H1 (cell line): ENCODE measurements around the gene FRY.

Experiments used
- CHD1 ChIP-seq: IDR thresholded peaks from 2 replicates; pipeline ENCODE4 v1.6.1; 2012; ENCODE audit warnings: low read depth, low read length, improper control_type of control experiment
- EGR1 ChIP-seq: IDR thresholded peaks from 2 replicates; pipeline ENCODE4 v1.6.1; 2011; ENCODE audit warnings: low read depth, low read length, borderline replicate concordance
- EP300 ChIP-seq, 2 experiments: IDR thresholded peaks; 1 replicate in 1 of 2; 2 replicates in 1 of 2; pipeline ENCODE4 v1.6.1; 2011 to 2012; ENCODE audit warnings: low read depth in 2 of 2, low read length in 2 of 2, mild to moderate bottlenecking in 2 of 2, borderline replicate concordance in 1 of 2, inconsistent platforms in 1 of 2, moderate library complexity in 1 of 2
- HDAC6 ChIP-seq: IDR thresholded peaks from one replicate; pipeline ENCODE4 v1.7.1; 2012; ENCODE audit warnings: low read depth, mild to moderate bottlenecking, inconsistent platforms, low read length, moderate library complexity
- POU5F1 ChIP-seq: IDR thresholded peaks from 2 replicates; pipeline ENCODE4 v1.6.1; 2011; ENCODE audit warnings: low read depth, mild to moderate bottlenecking, low read length, moderate library complexity
- RXRA ChIP-seq: IDR thresholded peaks from 2 replicates; pipeline ENCODE4 v1.6.1; 2011; ENCODE audit warnings: low read depth, mild to moderate bottlenecking, low read length, moderate library complexity; ENCODE audit not compliant: insufficient read depth
- TF ChIP-seq, protein P1 (sequence below), 3 experiments: IDR thresholded peaks; 1 replicate in 2 of 3; 2 replicates in 1 of 3; pipeline versions ENCODE4 v1.5.1 to v1.6.1; 2011; ENCODE audit warnings: low read length in 3 of 3, mild to moderate bottlenecking in 3 of 3, inconsistent platforms in 2 of 3, low read depth in 1 of 3, moderate library complexity in 1 of 3; ENCODE audit not compliant: insufficient read depth in 1 of 3; ENCODE audit errors: control extremely low read depth in 1 of 3

DNA sequence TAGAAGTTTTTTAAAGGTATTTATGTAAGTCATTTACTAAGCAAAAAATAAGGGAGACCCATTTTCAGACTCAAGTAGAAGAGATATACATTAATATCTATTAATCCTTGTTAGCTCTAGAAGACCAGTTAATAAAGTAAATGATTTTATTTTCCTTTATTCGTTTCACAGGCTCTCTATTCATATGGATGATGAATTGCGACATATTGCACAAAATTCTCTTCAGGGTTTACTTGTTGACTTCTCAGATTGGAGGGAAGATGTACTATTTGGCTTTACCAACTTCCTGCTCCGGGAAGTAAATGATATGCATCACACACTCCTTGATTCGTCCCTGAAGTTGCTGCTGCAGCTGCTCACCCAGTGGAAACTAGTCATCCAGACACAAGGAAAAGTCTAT is 139.3 kb downstream of the FRY start:
- TF ChIP-seq CHD1 (no peak), RXRA (no peak), HDAC6 (no peak), POU5F1 (no peak), EP300 (IDR thresholded peaks at IDR 0.05; ENCODE audit: borderline replicate concordance in 1 of 2, low read depth in 2 of 2, low read length in 2 of 2) (no peak), EGR1 (no peak)
- TF ChIP-seq, protein P1, sequence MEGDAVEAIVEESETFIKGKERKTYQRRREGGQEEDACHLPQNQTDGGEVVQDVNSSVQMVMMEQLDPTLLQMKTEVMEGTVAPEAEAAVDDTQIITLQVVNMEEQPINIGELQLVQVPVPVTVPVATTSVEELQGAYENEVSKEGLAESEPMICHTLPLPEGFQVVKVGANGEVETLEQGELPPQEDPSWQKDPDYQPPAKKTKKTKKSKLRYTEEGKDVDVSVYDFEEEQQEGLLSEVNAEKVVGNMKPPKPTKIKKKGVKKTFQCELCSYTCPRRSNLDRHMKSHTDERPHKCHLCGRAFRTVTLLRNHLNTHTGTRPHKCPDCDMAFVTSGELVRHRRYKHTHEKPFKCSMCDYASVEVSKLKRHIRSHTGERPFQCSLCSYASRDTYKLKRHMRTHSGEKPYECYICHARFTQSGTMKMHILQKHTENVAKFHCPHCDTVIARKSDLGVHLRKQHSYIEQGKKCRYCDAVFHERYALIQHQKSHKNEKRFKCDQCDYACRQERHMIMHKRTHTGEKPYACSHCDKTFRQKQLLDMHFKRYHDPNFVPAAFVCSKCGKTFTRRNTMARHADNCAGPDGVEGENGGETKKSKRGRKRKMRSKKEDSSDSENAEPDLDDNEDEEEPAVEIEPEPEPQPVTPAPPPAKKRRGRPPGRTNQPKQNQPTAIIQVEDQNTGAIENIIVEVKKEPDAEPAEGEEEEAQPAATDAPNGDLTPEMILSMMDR (IDR thresholded peaks at IDR 0.05; ENCODE audit: control extremely low read depth in 1 of 3, insufficient read depth in 1 of 3, low read depth in 1 of 3, low read length in 3 of 3), result no peak
